Loucy (cell line): Measurements from ENCODE around the gene TASP1.

Experiments used
- H2AFZ ChIP-seq: fragments of 200-600 bp; sonication (generic); 2 replicates; pipeline ENCODE4 v1.6.0; 2016; ENCODE audit warnings: antibody characterized with exemption, mild to moderate bottlenecking, low read length, moderate library complexity
- H3F3A ChIP-seq: fragments of 200-600 bp; 2 replicates; pipeline ENCODE4 v1.6.0; 2016; ENCODE audit warnings: antibody characterized with exemption, low read depth, mild to moderate bottlenecking
- H3K27me3 ChIP-seq: fragments of 200-600 bp; sonication (generic); 2 replicates; pipeline ENCODE4 v1.6.1; 2014; ENCODE audit warnings: low read length, mild to moderate bottlenecking; ENCODE audit not compliant: insufficient read depth, poor library complexity, severe bottlenecking
- H3K36me3 ChIP-seq: fragments of 200-600 bp; sonication (generic); 2 replicates; pipeline ENCODE4 v1.6.1; 2016; ENCODE audit warnings: low read length; ENCODE audit not compliant: insufficient read depth
- H3K4me1 ChIP-seq: fragments of 200-600 bp; sonication (generic); 2 replicates; pipeline ENCODE4 v1.5.1; 2014; ENCODE audit warnings: low read length, mild to moderate bottlenecking; ENCODE audit not compliant: insufficient read depth, poor library complexity, severe bottlenecking
- H3K4me2 ChIP-seq: fragments of 200-600 bp; sonication (generic); 2 replicates; pipeline ENCODE4 v1.6.0; 2014; ENCODE audit warnings: antibody characterized with exemption, low read length, low read depth, mild to moderate bottlenecking; ENCODE audit not compliant: poor library complexity, severe bottlenecking
- H3K4me3 ChIP-seq: fragments of 200-600 bp; sonication (generic); 2 replicates; pipeline ENCODE4 v1.5.1; 2014; ENCODE audit warnings: low read length, mild to moderate bottlenecking, mixed read lengths; ENCODE audit not compliant: poor library complexity, severe bottlenecking
- H3K79me2 ChIP-seq: fragments of 200-600 bp; sonication (generic); 2 replicates; pipeline ENCODE4 v1.6.1; 2014; ENCODE audit warnings: low read length; ENCODE audit not compliant: insufficient read depth
- H3K9ac ChIP-seq: fragments of 200-600 bp; sonication (generic); 2 replicates; pipeline ENCODE4 v1.6.0; 2014; ENCODE audit warnings: mild to moderate bottlenecking, low read depth, low read length, moderate library complexity; ENCODE audit not compliant: poor library complexity, severe bottlenecking
- H3K9me2 ChIP-seq: fragments of 200-600 bp; sonication (generic); replicated peaks from 2 replicates; pipeline ENCODE4 v1.6.1; 2016; ENCODE audit warnings: low read depth, low read length, mixed read lengths
- H3K9me3 ChIP-seq: fragments of 200-600 bp; sonication (generic); 2 replicates; pipeline ENCODE4 v1.6.1; 2014; ENCODE audit warnings: mild to moderate bottlenecking, antibody characterized with exemption, low read length, low read depth; ENCODE audit not compliant: insufficient read depth
- H4K20me1 ChIP-seq: fragments of 200-600 bp; sonication (generic); 2 replicates; pipeline ENCODE4 v1.6.0; 2014; ENCODE audit warnings: antibody characterized with exemption, low read length, mild to moderate bottlenecking; ENCODE audit not compliant: insufficient read depth, poor library complexity, severe bottlenecking
- EZH2phosphoT487 ChIP-seq: fragments of 200-600 bp; IDR thresholded peaks from 2 replicates; pipeline ENCODE4 v1.6.1; 2018; ENCODE audit warnings: antibody characterized with exemption, mild to moderate bottlenecking, moderate library complexity, borderline replicate concordance
- TF ChIP-seq, protein P1 (sequence below): fragments of 200-600 bp; sonication (generic); conservative IDR thresholded peaks from 2 replicates; pipeline ENCODE4 v1.5.1; 2014; ENCODE audit warnings: mild to moderate bottlenecking, antibody characterized with exemption, low read length

The TASP1 gene

DNA sequence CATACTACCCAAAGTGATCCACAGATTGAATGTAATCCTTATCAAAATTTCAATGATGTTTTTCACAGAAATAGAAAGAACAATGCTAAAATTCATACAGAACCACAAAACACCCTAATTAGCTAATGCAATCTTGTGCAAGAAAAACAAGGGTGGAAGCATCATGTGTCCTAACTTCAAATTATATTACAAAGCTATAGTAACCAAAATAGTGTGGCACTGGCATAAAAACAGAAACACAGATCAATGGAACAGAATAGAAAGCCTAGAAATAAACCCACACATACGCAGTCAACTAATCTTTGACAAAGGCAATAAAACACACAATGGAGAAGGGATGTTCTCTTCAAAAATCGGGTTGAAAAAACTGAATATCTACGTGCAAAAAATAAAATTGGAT is 131.1 kb downstream of the TASP1 start:
- H3K36me3 ChIP-seq: no peaks in the 10 kb centered on the region
- no peaks in the 10 kb centered on the region for H3K79me2 ChIP-seq
- no peak overlapping the region for H3K9ac ChIP-seq
- no peaks in the 10 kb centered on the region for H3K27me3 ChIP-seq
- no peaks in the 10 kb centered on the region for H3F3A ChIP-seq
- no peaks in the 10 kb centered on the region for H4K20me1 ChIP-seq
- H2AFZ ChIP-seq: no peak overlapping the region
- H3K4me1 ChIP-seq: no peaks in the 10 kb centered on the region
- no peak overlapping the region for H3K4me3 ChIP-seq
- peaks cover 2% of the 10 kb centered on the region for H3K9me3 ChIP-seq
- H3K9me2 ChIP-seq: no peaks in the 10 kb centered on the region
- H3K4me2 ChIP-seq: no peak overlapping the region
- TF ChIP-seq EZH2phosphoT487: no peak
- TF ChIP-seq, protein P1, sequence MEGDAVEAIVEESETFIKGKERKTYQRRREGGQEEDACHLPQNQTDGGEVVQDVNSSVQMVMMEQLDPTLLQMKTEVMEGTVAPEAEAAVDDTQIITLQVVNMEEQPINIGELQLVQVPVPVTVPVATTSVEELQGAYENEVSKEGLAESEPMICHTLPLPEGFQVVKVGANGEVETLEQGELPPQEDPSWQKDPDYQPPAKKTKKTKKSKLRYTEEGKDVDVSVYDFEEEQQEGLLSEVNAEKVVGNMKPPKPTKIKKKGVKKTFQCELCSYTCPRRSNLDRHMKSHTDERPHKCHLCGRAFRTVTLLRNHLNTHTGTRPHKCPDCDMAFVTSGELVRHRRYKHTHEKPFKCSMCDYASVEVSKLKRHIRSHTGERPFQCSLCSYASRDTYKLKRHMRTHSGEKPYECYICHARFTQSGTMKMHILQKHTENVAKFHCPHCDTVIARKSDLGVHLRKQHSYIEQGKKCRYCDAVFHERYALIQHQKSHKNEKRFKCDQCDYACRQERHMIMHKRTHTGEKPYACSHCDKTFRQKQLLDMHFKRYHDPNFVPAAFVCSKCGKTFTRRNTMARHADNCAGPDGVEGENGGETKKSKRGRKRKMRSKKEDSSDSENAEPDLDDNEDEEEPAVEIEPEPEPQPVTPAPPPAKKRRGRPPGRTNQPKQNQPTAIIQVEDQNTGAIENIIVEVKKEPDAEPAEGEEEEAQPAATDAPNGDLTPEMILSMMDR: no peak

DNA sequence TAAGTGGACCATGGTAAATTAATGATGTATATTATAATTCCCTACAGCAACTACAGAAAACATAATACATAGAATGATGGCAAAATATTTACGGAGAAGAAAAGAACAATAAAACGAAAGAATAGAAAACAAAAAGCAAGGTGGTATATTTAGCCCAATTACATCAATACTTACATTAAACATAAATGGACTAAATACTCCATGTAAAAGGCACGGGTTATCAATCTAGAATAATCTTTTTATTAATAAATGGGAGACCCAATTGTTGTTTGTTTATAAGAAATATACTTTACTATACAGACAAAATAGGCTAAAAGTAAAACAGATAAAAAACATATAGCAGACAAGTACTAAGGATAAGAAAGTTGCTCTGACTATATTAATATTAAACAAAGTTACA is 137.2 kb downstream of the TASP1 start:
- H3K4me2 ChIP-seq: no peak overlapping the region
- TF ChIP-seq EZH2phosphoT487: no peak
- TF ChIP-seq, protein P1: no peak
- peaks cover 12% of the 10 kb centered on the region for H3K9me3 ChIP-seq
- H3K9ac ChIP-seq: no peak overlapping the region
- no peaks in the 10 kb centered on the region for H3K4me1 ChIP-seq
- no peak overlapping the region for H2AFZ ChIP-seq
- H3K36me3 ChIP-seq: no peaks in the 10 kb centered on the region
- no peak overlapping the region for H3K4me3 ChIP-seq
- no peaks in the 10 kb centered on the region for H3F3A ChIP-seq
- H4K20me1 ChIP-seq: no peaks in the 10 kb centered on the region
- H3K79me2 ChIP-seq: no peaks in the 10 kb centered on the region
- no peaks in the 10 kb centered on the region for H3K27me3 ChIP-seq
- no peaks in the 10 kb centered on the region for H3K9me2 ChIP-seq

DNA sequence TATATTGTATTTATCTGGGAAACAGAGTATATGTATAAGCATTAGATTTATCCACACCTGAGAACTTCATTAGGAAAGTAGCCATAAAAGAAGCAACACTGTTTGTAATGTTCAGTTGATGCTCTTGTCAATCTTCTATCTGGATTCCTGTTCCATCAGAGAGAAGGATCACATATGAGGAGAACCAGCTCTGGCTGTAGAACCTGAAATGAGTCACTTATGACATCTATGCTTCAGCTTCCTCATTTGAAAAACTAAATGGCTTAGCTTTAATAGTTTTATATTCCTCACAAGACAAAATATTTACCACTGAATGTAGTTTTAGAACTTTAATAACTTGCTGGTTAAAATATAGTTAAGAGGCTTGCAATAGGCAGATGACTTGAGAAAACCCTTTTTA is 144.7 kb downstream of the TASP1 start:
- H3K9me3 ChIP-seq: peaks cover 4% of the 10 kb centered on the region; the same call in 1 of the 2 replicates

More for the DNA sequence above, 144.7 kb downstream of the TASP1 start:
- TF ChIP-seq, protein P1: no peak
- TF ChIP-seq EZH2phosphoT487: no peak
- Histone ChIP-seq H3K9ac (no peak overlapping the region), H3K4me1 (no peaks in the 10 kb centered on the region), H2AFZ (no peak overlapping the region), H3K79me2 (no peaks in the 10 kb centered on the region), H3K4me2 (no peak overlapping the region), H3K4me3 (no peak overlapping the region), H3K36me3 (no peaks in the 10 kb centered on the region), H3K9me2 (no peaks in the 10 kb centered on the region), H3K27me3 (no peaks in the 10 kb centered on the region), H4K20me1 (no peaks in the 10 kb centered on the region), H3F3A (no peaks in the 10 kb centered on the region)
